CD4-positive, alpha-beta T cell (primary cell): Measurements from ENCODE around the gene PRPF31. TPM values are rescaled to one million over a fixed set of nuclear protein-coding genes. Genes with fewer than 3 reads are reported as not detected.

ENCODE experiments used
- ATAC-seq: fragments of 200-7000 bp; cut with Tn5 transposase; one replicate; pipeline ENCODE4 v1.10.0; 2022; ENCODE audit warnings: mild to moderate bottlenecking; ENCODE audit not compliant: poor library complexity
- CTCF ChIA-PET: fragments of 350-600 bp; sonication (Branson Sonifier 250); formaldehyde crosslinking; loops from one replicate; lab custom pipeline; 2021; ENCODE audit warnings: antibody characterized with exemption, inconsistent platforms; lab: Charles Lee
- POLR2A ChIA-PET: fragments of 350-600 bp; sonication (Branson Sonifier 250); formaldehyde crosslinking; loops from one replicate; lab custom pipeline; 2021; ENCODE audit warnings: antibody characterized with exemption, inconsistent platforms; lab: Charles Lee
- DNase-seq, 14 experiments: peaks; one replicate each; pipeline ENCODE4 v3.0.0-alpha.2; 2013 to 2020; ENCODE audit warnings: mixed read lengths in 2 of 14
- H3K27ac ChIP-seq, 2 donors: one replicate each; pipeline versions ENCODE4 v1.5.1 to v1.7.0; 2013; ENCODE audit warnings: low read length in 2 of 2, low read depth in 1 of 2, mild to moderate bottlenecking in 1 of 2
- H3K27me3 ChIP-seq, 2 experiments: 1 replicate in 1 of 2; 2 replicates in 1 of 2; pipeline versions ENCODE4 v1.6.1 to v1.7.0; 2013; ENCODE audit warnings: low read length in 2 of 2, control low read depth in 1 of 2, mild to moderate bottlenecking in 1 of 2, moderate library complexity in 1 of 2; ENCODE audit not compliant: insufficient read depth in 2 of 2, control insufficient read depth in 1 of 2
- H3K36me3 ChIP-seq: one replicate; pipeline ENCODE4 v1.6.1; 2013; ENCODE audit warnings: low read length, control low read depth; ENCODE audit not compliant: insufficient read depth
- H3K4me1 ChIP-seq: one replicate; pipeline ENCODE4 v1.6.1; 2013; ENCODE audit warnings: low read length, control low read depth; ENCODE audit not compliant: insufficient read depth
- H3K4me3 ChIP-seq: one replicate; pipeline ENCODE4 v1.5.1; 2013; ENCODE audit warnings: mild to moderate bottlenecking, low read length, moderate library complexity
- H3K9me3 ChIP-seq, 2 experiments: 1 replicate in 1 of 2; 2 replicates in 1 of 2; pipeline versions ENCODE4 v1.6.1 to v1.7.0; 2013; ENCODE audit warnings: low read length in 2 of 2, mild to moderate bottlenecking in 2 of 2, control low read depth in 1 of 2, moderate library complexity in 1 of 2; ENCODE audit not compliant: control insufficient read depth in 1 of 2, insufficient read depth in 1 of 2
- H3K27ac Mint-ChIP-seq: one replicate; pipeline ENCODE4 v1.8.0; 2020; ENCODE audit warnings: mixed read lengths
- H3K27me3 Mint-ChIP-seq: one replicate; pipeline ENCODE4 v1.8.0; 2021; ENCODE audit warnings: mixed read lengths
- H3K36me3 Mint-ChIP-seq: one replicate; pipeline ENCODE4 v1.8.0; 2021; ENCODE audit warnings: low read depth, mixed read lengths
- H3K4me1 Mint-ChIP-seq: one replicate; pipeline ENCODE4 v1.8.0; 2021; ENCODE audit warnings: low read depth, mixed read lengths
- H3K4me3 Mint-ChIP-seq: one replicate; pipeline ENCODE4 v1.8.0; 2020; ENCODE audit warnings: mild to moderate bottlenecking, mixed read lengths
- H3K9me3 Mint-ChIP-seq: one replicate; pipeline ENCODE4 v1.8.0; 2020; ENCODE audit warnings: mixed read lengths
- intact Hi-C, 2 experiments: fragments of 100-400 bp; cut with DNase I in 1 of 2; cut with micrococcal nuclease in 1 of 2; formaldehyde crosslinking; loops; one replicate each; pipeline versions ENCODE4 v1.15.1 to v1.9.0; 2023 to 2025; cut with DNase I, micrococcal nuclease
- total RNA-seq, 174 experiments: library from RNA in 2 of 174; stranded (reverse) in 2 of 174; gene quantifications; one replicate each; pipeline ENCODE4 v1.2.3 and lab custom pipeline; 2021 to 2026
- TF ChIP-seq, protein P1 (sequence below): fragments of 200-600 bp; IDR thresholded peaks from one replicate; pipeline ENCODE4 v1.8.0; 2022; ENCODE audit warnings: antibody characterized with exemption, mild to moderate bottlenecking

PRPF31 gene
- total RNA-seq, 2 experiments from 2014 or later = 52.9 to 55.9 TPM

DNA sequence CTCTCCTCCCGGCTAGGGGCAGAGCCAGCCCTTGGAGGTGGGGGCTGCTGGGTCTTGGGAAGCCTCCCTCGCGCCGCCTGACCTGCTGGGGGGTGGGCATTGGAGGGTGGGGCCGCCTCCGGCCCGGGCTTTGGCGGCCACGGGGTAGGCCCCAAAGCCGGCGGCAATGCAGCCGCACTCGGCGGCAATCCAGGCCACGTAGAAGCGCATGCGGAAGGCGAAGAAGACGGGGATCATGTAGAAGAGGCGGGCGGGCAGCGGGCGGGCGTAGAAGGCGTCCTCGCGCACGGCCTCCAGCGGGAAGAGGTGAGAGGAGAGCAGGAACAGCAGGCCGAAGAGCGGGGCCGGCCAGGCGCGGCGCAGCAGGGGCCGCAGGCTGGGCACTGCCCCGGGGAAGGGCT lies 65.1 kb downstream of the PRPF31 start:
- DNase-seq (peak in 1 of 14 experiments; percentile 17), ATAC-seq (no peak)
- H3K27me3 Mint-ChIP-seq = no peaks in the 10 kb centered on the region
- TF ChIP-seq, protein P1, sequence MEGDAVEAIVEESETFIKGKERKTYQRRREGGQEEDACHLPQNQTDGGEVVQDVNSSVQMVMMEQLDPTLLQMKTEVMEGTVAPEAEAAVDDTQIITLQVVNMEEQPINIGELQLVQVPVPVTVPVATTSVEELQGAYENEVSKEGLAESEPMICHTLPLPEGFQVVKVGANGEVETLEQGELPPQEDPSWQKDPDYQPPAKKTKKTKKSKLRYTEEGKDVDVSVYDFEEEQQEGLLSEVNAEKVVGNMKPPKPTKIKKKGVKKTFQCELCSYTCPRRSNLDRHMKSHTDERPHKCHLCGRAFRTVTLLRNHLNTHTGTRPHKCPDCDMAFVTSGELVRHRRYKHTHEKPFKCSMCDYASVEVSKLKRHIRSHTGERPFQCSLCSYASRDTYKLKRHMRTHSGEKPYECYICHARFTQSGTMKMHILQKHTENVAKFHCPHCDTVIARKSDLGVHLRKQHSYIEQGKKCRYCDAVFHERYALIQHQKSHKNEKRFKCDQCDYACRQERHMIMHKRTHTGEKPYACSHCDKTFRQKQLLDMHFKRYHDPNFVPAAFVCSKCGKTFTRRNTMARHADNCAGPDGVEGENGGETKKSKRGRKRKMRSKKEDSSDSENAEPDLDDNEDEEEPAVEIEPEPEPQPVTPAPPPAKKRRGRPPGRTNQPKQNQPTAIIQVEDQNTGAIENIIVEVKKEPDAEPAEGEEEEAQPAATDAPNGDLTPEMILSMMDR = no peak
- ChIA-PET CTCF (no interaction called here), POLR2A (interaction anchor here (0.9 kb wide), 1 partner anchor 9 kb away, joined by 4 read pairs; the partner anchor contains the start of gene MBOAT7)
- no peaks in the 10 kb centered on the region for H3K27me3 ChIP-seq
- H3K4me3 Mint-ChIP-seq = no peak overlapping the region
- H3K9me3 Mint-ChIP-seq = no peaks in the 10 kb centered on the region
- H3K27ac Mint-ChIP-seq = no peak overlapping the region
- H3K36me3 ChIP-seq = peaks cover 8% of the 10 kb centered on the region
- no peak overlapping the region for H3K4me3 ChIP-seq
- no peaks in the 10 kb centered on the region for H3K4me1 ChIP-seq
- H3K27ac ChIP-seq = no peak overlapping the region
- no peaks in the 10 kb centered on the region for H3K4me1 Mint-ChIP-seq
- H3K9me3 ChIP-seq = no peaks in the 10 kb centered on the region
- intact Hi-C loops = no loop called here
- peaks cover 20% of the 10 kb centered on the region for H3K36me3 Mint-ChIP-seq

Other genes starting within 250 kb of the PRPF31 start
- 100 to 1,000 TPM; 444 to 448 TPM for gene MYADM, start 247.9 kb upstream of the PRPF31 start, total RNA-seq
- 1 to 10 TPM; 1.5 to 1.6 TPM for gene PRKCG, start 233.6 kb upstream of the PRPF31 start, total RNA-seq
- not detected for gene CACNG7, start 206.5 kb upstream of the PRPF31 start, total RNA-seq
- gene CACNG8, start 152.8 kb upstream of the PRPF31 start, total RNA-seq = not detected
- not detected for gene CACNG6, start 124.1 kb upstream of the PRPF31 start, total RNA-seq
- gene VSTM1, start 51.9 kb upstream of the PRPF31 start, total RNA-seq = not detected
- not detected for gene TARM1, start 34.4 kb upstream of the PRPF31 start, total RNA-seq
- under 1 TPM; 0.41 to 0.42 TPM for gene OSCAR, start 15.0 kb upstream of the PRPF31 start, total RNA-seq
- gene NDUFA3, start 12.9 kb upstream of the PRPF31 start, total RNA-seq = 10 to 100 TPM; 63.0 to 63.5 TPM
- gene TFPT, start 97 bp upstream of the PRPF31 start, total RNA-seq = 10 to 100 TPM; 10.1 to 11.2 TPM
- 10 to 100 TPM; 26.7 to 28.7 TPM for gene CNOT3, start 22.0 kb downstream of the PRPF31 start, total RNA-seq
- 10 to 100 TPM; 14.4 to 16.0 TPM for gene LENG1, start 44.0 kb downstream of the PRPF31 start, total RNA-seq
- gene TMC4, start 57.4 kb downstream of the PRPF31 start, total RNA-seq = 1 to 10 TPM in 1 of 2 experiments, under 1 TPM in 1; 0.84 to 1.5 TPM
- gene MBOAT7, start 73.8 kb downstream of the PRPF31 start, total RNA-seq = 10 to 100 TPM; 13.7 to 18.0 TPM
- 1 to 10 TPM; 8.4 to 8.6 TPM for gene TSEN34, start 75.6 kb downstream of the PRPF31 start, total RNA-seq
- 1,000 to 10,000 TPM; 2,017 to 2,050 TPM for gene RPS9, start 85.1 kb downstream of the PRPF31 start, total RNA-seq
- 1 to 10 TPM; 1.1 to 1.3 TPM for gene LILRB3, start 107.3 kb downstream of the PRPF31 start, total RNA-seq
- under 1 TPM in 1 of 2 experiments, not detected in 1; 0.60 TPM for gene LILRA6, start 127.0 kb downstream of the PRPF31 start, total RNA-seq
- gene LILRB5, start 141.5 kb downstream of the PRPF31 start, total RNA-seq = not detected
- 1 to 10 TPM; 1.3 to 1.5 TPM for gene LILRB2, start 165.4 kb downstream of the PRPF31 start, total RNA-seq
- 1 to 10 TPM; 1.5 TPM for gene LILRA5, start 197.4 kb downstream of the PRPF31 start, total RNA-seq
- under 1 TPM; 0.47 to 0.52 TPM for gene LILRA4, start 223.4 kb downstream of the PRPF31 start, total RNA-seq
- 10 to 100 TPM; 12.3 to 14.4 TPM for gene LAIR1, start 249.2 kb downstream of the PRPF31 start, total RNA-seq